Superior temporal gyrus (tissue), 1 donor: ENCODE measurements around the gene KCNH2.
"Not testable (repeated sequence)": the region's sequence is repeated elsewhere in the genome, so short reads cannot be mapped to it uniquely, and the experiment has no call there.

Experiments used
- DNase-seq: peaks from one replicate; pipeline ENCODE4 v3.0.0-alpha.2; 2016; ENCODE audit errors: extremely low spot score

The KCNH2 gene

GRCh38 chr7:151011616-151012015 is 33.5 kb upstream of the KCNH2 start:
- not testable (repeated sequence) for DNase-seq

- DNase-seq, result no peak
Observed at GRCh38 chr7:151011097-151011409, 32.9 kb upstream of the KCNH2 start.

- no peak for DNase-seq
Observed at GRCh38 chr7:151010307-151011096, 32.4 kb upstream of the KCNH2 start.

- DNase-seq, result no peak
Observed at GRCh38 chr7:151010037-151010306, 31.9 kb upstream of the KCNH2 start.

DNA sequence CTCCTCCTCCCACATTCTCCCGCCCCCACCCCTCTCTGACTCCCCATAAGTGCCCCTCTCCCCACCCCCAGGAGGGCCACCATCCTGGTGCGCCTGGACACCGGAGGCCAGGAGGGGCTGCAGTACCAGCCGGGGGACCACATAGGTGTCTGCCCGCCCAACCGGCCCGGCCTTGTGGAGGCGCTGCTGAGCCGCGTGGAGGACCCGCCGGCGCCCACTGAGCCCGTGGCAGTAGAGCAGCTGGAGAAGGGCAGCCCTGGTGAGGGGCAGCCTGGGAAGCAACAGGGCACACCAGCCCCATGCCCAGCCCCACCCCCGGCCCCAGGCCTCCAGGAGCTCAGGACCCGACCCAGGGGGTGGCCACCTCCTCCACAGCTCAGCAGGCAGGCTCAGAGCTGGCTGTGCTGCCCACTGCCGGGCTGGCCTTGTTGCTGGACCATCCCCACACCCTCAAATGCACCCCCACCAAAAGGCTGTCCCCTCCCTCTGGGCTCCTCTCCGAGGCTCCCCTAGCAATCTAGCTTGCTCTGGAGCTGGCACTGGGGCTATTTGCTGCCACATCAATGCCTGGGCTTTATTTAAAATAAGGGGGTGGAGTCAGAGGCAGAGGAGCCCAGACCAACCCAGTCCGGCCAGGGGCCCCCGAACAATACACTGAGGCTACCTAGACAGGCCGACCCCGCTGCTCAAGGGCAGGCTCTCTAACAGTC is 31.4 kb upstream of the KCNH2 start:
- no peak for DNase-seq

DNA sequence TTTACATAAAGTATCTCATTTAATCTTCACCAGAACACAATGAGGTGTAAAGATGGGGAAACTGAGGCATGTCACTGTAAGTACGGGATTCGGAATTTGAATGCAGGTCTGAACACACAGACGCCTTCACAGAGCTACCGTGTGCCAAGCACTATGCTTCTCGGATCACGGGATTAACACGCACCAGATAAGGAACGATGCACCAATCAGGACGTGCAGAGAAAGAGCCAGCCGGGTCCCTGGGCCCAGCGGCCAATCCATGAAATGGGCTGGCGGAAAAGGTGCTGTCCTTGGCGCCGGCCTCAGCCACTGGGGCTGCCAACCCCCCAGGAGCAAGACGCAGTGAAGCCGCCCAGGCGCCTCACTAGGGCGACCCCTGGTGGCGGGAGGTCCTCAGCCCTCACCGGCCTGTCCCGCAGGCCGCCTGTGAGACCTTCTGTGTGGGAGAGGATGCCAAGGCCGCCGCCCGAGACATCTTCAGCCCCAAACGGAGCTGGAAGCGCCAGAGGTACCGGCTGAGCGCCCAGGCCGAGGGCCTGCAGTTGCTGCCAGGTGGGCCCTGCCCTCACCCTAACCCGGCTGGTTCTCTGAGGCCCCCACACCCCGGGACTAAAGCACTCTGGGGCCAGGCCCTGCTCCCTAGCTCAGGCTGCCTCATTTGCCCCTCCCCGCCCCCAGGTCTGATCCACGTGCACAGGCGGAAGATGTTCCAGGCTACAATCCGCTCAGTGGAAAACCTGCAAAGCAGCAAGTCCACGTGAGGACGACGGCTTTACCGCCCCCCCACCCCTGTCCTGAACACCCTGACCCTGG is 30.6 kb upstream of the KCNH2 start:
- DNase-seq, result no peak

DNA sequence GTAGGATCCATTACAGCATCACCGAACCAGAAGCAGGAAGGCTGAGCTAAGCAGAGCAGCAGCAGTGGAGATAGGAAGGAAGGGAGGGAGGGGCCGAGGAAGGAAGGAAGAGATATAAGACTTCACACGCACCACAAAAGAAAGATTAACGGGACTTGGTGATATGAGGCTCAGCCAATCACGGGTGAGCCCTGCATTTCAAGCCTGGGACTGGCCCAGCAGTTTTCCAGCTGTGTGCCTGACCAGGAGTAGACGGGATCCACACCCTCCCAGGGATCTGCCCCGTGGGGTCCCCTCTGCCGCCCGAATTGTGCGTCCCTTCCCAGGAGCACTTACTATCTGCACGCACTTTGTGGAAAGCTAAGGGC is 30.0 kb upstream of the KCNH2 start:
- DNase-seq, result no peak

DNA sequence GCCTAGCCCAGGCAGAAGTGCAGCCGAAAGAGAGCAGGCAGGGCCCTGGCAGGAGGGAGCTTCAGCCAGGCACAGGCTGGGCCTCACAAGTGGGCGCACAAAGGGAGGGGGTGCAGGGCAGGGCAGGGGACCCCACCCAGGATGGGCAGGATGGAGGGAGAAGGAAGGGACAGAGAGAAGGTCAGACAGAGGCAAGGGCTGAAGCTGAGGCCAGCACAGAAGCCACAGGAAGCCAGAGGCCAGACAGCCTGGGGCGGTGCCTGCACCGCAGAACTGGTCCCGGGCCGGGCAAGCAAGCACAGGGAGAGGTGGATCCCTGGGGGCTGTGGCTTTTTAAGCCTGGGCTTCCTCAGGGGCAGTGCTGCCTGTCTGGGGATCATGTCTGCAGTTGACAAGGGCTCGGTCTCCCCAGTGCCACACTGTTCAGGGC is 29.4 kb upstream of the KCNH2 start:
- DNase-seq, result no peak

DNA sequence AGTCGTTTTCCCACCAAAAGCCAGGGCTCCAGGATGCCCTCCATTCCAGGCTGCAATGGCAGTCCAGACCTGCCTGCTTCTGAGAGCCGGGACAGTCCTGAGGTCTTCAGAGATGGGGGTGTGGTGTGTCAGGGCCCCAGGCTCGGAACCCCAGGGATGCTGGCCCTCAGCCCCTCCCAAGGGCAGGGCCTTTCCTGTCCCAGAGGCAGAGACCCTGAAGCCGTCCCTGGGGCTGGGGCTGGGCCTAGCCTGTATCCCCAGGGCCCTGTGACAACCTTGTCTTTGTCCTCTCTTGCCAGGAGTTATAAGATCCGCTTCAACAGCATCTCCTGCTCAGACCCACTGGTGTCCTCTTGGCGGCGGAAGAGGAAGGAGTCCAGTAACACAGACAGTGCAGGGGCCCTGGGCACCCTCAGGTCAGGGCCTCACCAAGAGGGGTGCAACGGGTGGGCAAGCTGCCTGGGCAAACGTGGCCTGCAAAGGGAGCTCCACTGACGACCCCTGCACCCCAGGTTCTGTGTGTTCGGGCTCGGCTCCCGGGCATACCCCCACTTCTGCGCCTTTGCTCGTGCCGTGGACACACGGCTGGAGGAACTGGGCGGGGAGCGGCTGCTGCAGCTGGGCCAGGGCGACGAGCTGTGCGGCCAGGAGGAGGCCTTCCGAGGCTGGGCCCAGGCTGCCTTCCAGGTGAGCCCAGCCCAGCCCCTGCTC is 28.6 kb upstream of the KCNH2 start:
- no peak for DNase-seq

DNA sequence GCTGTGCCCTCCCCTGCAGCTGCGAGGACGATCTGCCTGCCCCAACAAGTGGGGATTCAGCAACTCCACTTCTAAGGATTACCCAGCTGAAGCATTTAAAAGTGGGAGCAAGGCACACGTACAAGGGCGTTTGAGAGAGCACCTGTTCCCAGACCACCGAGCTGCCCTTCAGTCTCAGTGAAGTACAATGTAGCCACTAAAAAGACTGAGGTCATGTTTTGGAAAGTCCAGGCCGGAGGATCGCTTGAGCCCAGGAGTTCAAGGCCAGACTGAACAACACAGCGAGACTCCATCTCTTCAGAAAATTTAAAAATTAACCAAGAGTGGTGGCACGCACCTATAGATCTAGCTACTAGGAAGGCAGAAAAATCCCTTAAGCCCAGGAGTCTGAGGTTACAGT is 27.4 kb upstream of the KCNH2 start:
- DNase-seq, result no peak

DNA sequence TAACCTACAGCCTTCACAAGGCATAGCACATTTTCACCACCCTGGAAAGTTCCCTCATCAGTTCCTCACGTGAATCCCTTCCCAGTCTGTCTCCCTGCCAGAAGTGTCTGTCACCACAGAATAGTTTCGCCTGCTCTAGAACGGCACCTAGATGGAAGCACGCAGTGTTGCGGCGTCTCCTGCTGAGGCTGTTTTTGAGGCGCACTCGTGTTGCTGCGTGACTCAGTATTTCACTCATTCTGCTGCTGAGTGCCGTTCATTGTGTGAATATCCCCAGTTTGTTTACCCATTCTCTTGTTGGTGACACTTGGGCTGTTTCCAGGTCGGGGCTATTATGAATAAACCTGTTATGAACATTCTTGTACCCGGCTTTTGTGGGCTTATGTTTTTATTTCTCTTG is 25.5 kb upstream of the KCNH2 start:
- DNase-seq, result no peak

DNA sequence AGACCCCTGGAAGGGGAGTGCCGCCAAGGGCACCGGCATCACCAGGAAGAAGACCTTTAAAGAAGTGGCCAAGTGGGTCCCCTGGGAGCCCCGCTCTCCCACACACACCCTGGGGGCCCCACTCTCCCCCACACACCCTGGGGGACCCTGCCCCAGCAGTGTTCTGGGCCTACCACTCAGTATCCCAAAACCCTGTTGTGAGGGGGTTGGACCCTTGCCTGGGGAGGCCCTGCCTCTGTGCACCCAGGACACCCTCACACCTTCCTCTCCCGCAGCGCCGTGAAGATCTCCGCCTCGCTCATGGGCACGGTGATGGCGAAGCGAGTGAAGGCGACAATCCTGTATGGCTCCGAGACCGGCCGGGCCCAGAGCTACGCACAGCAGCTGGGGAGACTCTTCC is 23.4 kb upstream of the KCNH2 start:
- no peak for DNase-seq

GRCh38 chr7:151000897-151001495 is 22.9 kb upstream of the KCNH2 start:
- no peak for DNase-seq

DNA sequence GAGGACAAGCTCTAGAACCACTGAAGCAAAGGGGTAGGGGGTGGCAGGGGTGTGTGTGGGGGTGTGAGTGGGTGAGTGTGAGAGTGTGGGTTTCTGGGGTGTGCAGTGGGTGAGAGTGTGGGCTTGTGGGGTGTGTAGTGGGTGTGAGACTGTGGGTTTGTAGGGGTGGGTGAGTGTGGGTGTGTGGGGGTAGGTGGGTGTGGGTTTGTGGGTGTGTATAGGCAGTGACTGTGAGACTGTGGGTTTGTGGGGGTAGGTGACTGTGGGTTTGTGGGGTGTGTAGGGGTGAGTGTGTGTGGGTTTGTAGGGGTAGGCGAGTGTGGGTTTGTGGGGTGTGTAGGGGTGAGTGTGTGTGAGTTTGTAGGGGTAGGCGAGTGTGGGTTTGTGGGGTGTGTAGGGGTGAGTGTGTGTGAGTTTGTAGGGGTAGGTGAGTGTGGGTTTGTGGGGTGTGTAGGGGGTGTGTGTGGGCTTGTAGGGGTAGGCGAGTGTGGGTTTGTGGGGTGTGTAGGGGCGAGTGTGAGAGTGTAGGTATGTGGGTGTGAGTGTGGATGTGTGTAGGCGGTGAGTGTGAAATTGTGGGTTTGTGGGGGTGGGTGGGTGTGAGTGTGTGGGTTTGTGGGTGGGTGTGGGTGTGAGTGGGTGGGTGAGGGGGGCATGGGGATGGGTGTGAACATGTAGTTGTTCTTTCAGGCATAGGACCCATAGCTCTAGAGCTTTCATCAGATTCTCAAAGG is 21.5 kb upstream of the KCNH2 start:
- DNase-seq, result no peak

GRCh38 chr7:150999001-150999400 is 20.9 kb upstream of the KCNH2 start:
- no peak for DNase-seq

GRCh38 chr7:150998341-150998740 is 20.2 kb upstream of the KCNH2 start:
- no peak for DNase-seq

DNA sequence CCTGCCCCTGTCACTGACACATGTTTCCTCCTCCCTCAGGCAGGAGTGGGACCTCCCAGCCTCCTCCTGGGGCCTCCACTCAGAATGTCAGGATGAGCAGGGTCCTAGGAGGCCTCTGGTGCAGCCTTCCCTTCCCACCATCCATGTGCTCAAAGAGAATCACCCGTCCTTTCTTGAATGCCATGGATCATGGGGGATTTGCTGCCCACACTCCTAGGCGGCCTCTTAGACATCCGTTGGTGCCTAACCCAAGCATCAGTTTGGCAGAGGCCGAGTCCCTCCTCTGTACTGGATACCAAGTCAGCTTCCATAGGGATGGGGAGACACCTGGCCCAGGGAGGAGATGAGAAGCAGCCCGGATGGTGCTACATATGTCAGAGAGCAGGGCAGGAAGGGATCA is 19.7 kb upstream of the KCNH2 start:
- DNase-seq, result no peak

- no peak for DNase-seq
Observed at GRCh38 chr7:150997075-150997511, 19.0 kb upstream of the KCNH2 start.

DNA sequence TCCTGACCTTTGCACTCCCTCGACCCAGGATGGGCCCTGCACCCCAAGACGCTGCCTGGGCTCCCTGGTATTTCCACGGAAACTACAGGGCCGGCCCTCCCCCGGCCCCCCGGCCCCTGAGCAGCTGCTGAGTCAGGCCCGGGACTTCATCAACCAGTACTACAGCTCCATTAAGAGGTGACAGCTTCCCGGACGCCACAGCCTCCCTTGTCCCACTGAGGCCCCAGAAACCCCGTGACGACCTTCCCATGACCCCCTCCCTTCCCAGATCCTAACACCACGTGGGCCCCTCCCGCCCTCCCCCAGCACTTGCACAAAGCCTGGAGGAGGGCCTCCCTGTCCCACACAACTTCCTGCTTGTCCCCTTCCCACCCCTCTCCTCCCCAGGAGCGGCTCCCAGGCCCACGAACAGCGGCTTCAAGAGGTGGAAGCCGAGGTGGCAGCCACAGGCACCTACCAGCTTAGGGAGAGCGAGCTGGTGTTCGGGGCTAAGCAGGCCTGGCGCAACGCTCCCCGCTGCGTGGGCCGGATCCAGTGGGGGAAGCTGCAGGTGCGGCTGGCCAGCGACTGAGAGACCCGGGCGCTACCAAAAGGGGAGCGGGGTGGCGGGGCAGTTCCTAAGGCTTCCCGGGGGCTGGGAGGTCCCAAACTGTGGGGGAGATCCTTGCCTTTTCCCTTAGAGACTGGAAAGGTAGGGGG is 18.4 kb upstream of the KCNH2 start:
- no peak for DNase-seq

DNA sequence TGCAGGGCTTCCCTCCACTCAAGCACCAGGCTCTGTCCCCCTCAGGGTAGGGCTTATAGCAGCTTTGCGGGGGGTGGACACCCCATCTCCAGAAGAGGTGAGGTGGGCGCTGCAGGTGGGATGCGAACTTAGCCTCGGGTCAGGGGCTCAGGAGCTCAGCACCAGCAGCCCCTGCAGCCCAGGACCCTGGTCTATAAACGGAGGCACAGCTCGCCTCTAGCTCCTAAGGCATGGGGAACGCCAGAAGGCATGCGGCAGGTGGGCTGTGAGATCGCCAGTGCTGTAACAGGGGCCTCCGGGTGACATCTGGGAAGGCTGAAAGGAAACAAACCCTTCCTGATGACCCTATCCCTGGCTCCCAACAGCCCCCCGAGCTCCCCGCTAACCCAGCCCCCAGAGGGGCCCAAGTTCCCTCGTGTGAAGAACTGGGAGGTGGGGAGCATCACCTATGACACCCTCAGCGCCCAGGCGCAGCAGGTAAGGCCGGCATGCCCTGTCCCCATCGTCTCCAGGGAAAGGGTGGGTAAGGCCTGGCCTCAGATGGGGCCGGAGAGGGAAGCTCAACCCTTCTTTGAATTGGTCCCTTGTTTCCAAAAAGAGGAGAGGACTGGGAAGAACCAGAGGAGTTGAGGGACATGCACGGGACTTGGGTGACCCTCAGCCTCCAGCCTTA is 16.9 kb upstream of the KCNH2 start:
- no peak for DNase-seq
